B cell (primary cell): ENCODE data around the gene IGSF22. TPM values are rescaled to one million over a fixed set of nuclear protein-coding genes. Genes with fewer than 3 reads are reported as not detected.
"Not testable (repeated sequence)": the region's sequence is repeated elsewhere in the genome, so short reads cannot be mapped to it uniquely, and the experiment has no call there.

Source experiments
- ATAC-seq: fragments of 200-7000 bp; cut with Tn5 transposase; one replicate; pipeline ENCODE4 v1.10.0; 2021; ENCODE audit warnings: low read depth, mild to moderate bottlenecking, moderate number of reproducible peaks, moderate library complexity
- CTCF ChIA-PET: fragments of 350-600 bp; sonication (Branson Sonifier 250); formaldehyde crosslinking; loops from one replicate; lab custom pipeline; 2021; ENCODE audit warnings: antibody characterized with exemption, inconsistent platforms; lab: Charles Lee
- POLR2A ChIA-PET: fragments of 350-600 bp; sonication (Branson Sonifier 250); formaldehyde crosslinking; loops from one replicate; lab custom pipeline; 2021; ENCODE audit warnings: antibody characterized with exemption; lab: Charles Lee
- DNase-seq: peaks from one replicate; pipeline ENCODE4 v3.0.0; 2013
- H2AFZ ChIP-seq: 2 replicates; pipeline ENCODE4 v1.6.1; 2012; ENCODE audit warnings: mild to moderate bottlenecking, low read depth, low read length; ENCODE audit not compliant: insufficient read depth, poor library complexity, severe bottlenecking
- H3K27ac ChIP-seq, 2 donors: 1 replicate in 1 of 2; 2 replicates in 1 of 2; pipeline ENCODE4 v1.5.1; 2012 to 2013; ENCODE audit warnings: low read length in 2 of 2, mild to moderate bottlenecking in 2 of 2, moderate library complexity in 1 of 2
- H3K27me3 ChIP-seq, 4 experiments: fragments of 200-600 bp in 1 of 4; sonication (generic) in 1 of 4; replicated peaks in 1 of 4; 1 replicate in 2 of 4; 2 replicates in 2 of 4; pipeline versions ENCODE4 v1.6.1 to v1.7.0; 2013 to 2016; ENCODE audit warnings: low read length in 3 of 4, mild to moderate bottlenecking in 2 of 4, mixed read lengths in 1 of 4, moderate library complexity in 1 of 4; ENCODE audit not compliant: insufficient read depth in 4 of 4, control insufficient read depth in 3 of 4; ENCODE audit errors: control extremely low read depth in 1 of 4
- H3K36me3 ChIP-seq, 2 experiments: replicated peaks in 1 of 2; 1 replicate in 1 of 2; 2 replicates in 1 of 2; pipeline versions ENCODE4 v1.6.1 to v1.7.1; 2013; ENCODE audit warnings: low read length in 1 of 2; ENCODE audit not compliant: insufficient read depth in 2 of 2, control insufficient read depth in 1 of 2; ENCODE audit errors: control extremely low read depth in 1 of 2, extremely low read depth in 1 of 2
- H3K4me1 ChIP-seq, 2 donors: fragments of 200-600 bp in 1 of 2; sonication (generic) in 1 of 2; 1 replicate in 1 of 2; 2 replicates in 1 of 2; pipeline versions ENCODE4 v1.5.1 to v1.6.1; 2013 to 2017; ENCODE audit warnings: low read length in 2 of 2; ENCODE audit not compliant: control insufficient read depth in 2 of 2, insufficient read depth in 2 of 2
- H3K4me2 ChIP-seq: replicated peaks from 2 replicates; pipeline ENCODE3; 2012; ENCODE audit warnings: mild to moderate bottlenecking, low read depth, low read length; ENCODE audit not compliant: poor library complexity, severe bottlenecking
- H3K4me3 ChIP-seq, 5 experiments: fragments of 200-600 bp in 1 of 5; sonication (generic) in 1 of 5; 1 replicate in 3 of 5; 2 replicates in 2 of 5; pipeline versions ENCODE4 v1.5.1 to v1.7.0; 2011 to 2016; ENCODE audit warnings: low read length in 4 of 5, mild to moderate bottlenecking in 4 of 5, low read depth in 2 of 5, control low read depth in 1 of 5, moderate library complexity in 1 of 5; ENCODE audit not compliant: insufficient read depth in 1 of 5; ENCODE audit errors: control extremely low read depth in 1 of 5, extremely low read depth in 1 of 5
- H3K79me2 ChIP-seq: fragments of 200-600 bp; sonication (generic); one replicate; pipeline ENCODE4 v1.6.0; 2016; ENCODE audit warnings: low read length; ENCODE audit not compliant: control insufficient read depth, insufficient read depth
- H3K9ac ChIP-seq: fragments of 200-600 bp; sonication (generic); 2 replicates; pipeline ENCODE4 v1.6.1; 2017; ENCODE audit warnings: mild to moderate bottlenecking, low read length, moderate library complexity
- H3K9me3 ChIP-seq, 3 donors: one replicate each; pipeline versions ENCODE4 v1.6.1 to v1.7.1; 2013; ENCODE audit warnings: low read length in 2 of 3; ENCODE audit not compliant: control insufficient read depth in 2 of 3, insufficient read depth in 1 of 3; ENCODE audit errors: control extremely low read depth in 1 of 3
- H4K20me1 ChIP-seq: 2 replicates; pipeline ENCODE4 v1.6.0; 2012; ENCODE audit warnings: mild to moderate bottlenecking, low read length; ENCODE audit not compliant: insufficient read depth, control insufficient read depth, poor library complexity, severe bottlenecking
- H3K27ac Mint-ChIP-seq: one replicate; pipeline ENCODE4 v1.8.0; 2021; ENCODE audit warnings: mixed read lengths
- H3K27me3 Mint-ChIP-seq: one replicate; pipeline ENCODE4 v1.8.0; 2021; ENCODE audit warnings: mixed read lengths
- H3K4me1 Mint-ChIP-seq: one replicate; pipeline ENCODE4 v1.8.0; 2021; ENCODE audit warnings: mixed read lengths
- H3K4me3 Mint-ChIP-seq: one replicate; pipeline ENCODE4 v1.8.0; 2021; ENCODE audit warnings: mixed read lengths
- H3K9me3 Mint-ChIP-seq: one replicate; pipeline ENCODE4 v1.8.0; 2022; ENCODE audit warnings: mixed read lengths; ENCODE audit not compliant: insufficient read depth
- CTCF ChIP-seq: fragments of 200-600 bp; IDR thresholded peaks from one replicate; pipeline ENCODE4 v1.8.0; 2022; ENCODE audit warnings: antibody characterized with exemption, mild to moderate bottlenecking
- EZH2 ChIP-seq: IDR thresholded peaks from 2 replicates; pipeline ENCODE4 v1.6.1; 2012; ENCODE audit warnings: borderline replicate concordance, low read depth, mild to moderate bottlenecking, moderate library complexity, low read length; ENCODE audit not compliant: insufficient read depth, poor library complexity, severe bottlenecking
- whole genome bisulfite sequencing: methylation state at CpG from one replicate; pipeline ENCODE4 v1.1.5; 2013; ENCODE audit warnings: missing lambda C conversion rate; ENCODE audit not compliant: insufficient coverage; 5-methylcytosine and 5-hydroxymethylcytosine counted together
- intact Hi-C: fragments of 100-400 bp; cut with micrococcal nuclease; formaldehyde crosslinking; loops from one replicate; pipeline ENCODE4 v1.10.0; 2022
- polyA plus RNA-seq: library from polyadenylated mRNA; depleted of rRNA; stranded (reverse); fragments of >200 nt; gene quantifications from 2 replicates; pipeline ENCODE4 v1.2.3, GENCODE V29; 2012
- total RNA-seq, 2 donors: library from RNA; stranded (reverse); fragments of 120-200 nt in 1 of 2; gene quantifications; 1 replicate in 1 of 2; 2 replicates in 1 of 2; pipeline versions ENCODE4 v1.2.3 to v1.2.4, GENCODE V29; 2013 to 2022

IGSF22 gene
- total and polyA plus RNA-seq, 2 donors (not counting 1 experiment from before 2014, with no cell fraction given) = 0.91 to 2.6 TPM

GRCh38 chr11:18677560-18677959, 48.4 kb downstream of the IGSF22 start:
- Mint-ChIP-seq H3K9me3 (no peaks in the 10 kb centered on the region), H3K27ac (no peak overlapping the region), H3K27me3 (peaks cover 8% of the 10 kb centered on the region), H3K4me3 (no peak overlapping the region), H3K4me1 (no peaks in the 10 kb centered on the region)
- ATAC-seq (no peak), DNase-seq (no peak)
- H3K9me3 ChIP-seq = no peaks in the 10 kb centered on the region
- 83% methylated on average over 1 of the region's 3 CpGs for WGBS
- no peaks in the 10 kb centered on the region for H3K4me1 ChIP-seq
- no peaks in the 10 kb centered on the region for H3K36me3 ChIP-seq
- intact Hi-C loops = no loop called here
- TF ChIP-seq EZH2 (no peak), CTCF (no peak)
- no peaks in the 10 kb centered on the region for H4K20me1 ChIP-seq
- no peak overlapping the region for H2AFZ ChIP-seq
- peaks cover 0 to 5% (median 0%) of the 10 kb centered on the region in 4 experiments for H3K27me3 ChIP-seq
- CTCF ChIA-PET = no interaction called here
- POLR2A ChIA-PET = no interaction called here
- H3K79me2 ChIP-seq = no peaks in the 10 kb centered on the region
- no peak overlapping the region for H3K4me3 ChIP-seq
- H3K4me2 ChIP-seq = no peak overlapping the region
- H3K9ac ChIP-seq = no peak overlapping the region
- H3K27ac ChIP-seq = no peak overlapping the region

GRCh38 chr11:18676803-18677202, 49.2 kb downstream of the IGSF22 start:
- Mint-ChIP-seq H3K4me3 (no peak overlapping the region), H3K27ac (no peak overlapping the region), H3K27me3 (peaks cover 8% of the 10 kb centered on the region), H3K4me1 (peaks cover 2% of the 10 kb centered on the region), H3K9me3 (no peaks in the 10 kb centered on the region)
- no peak for TF ChIP-seq EZH2
- TF ChIP-seq CTCF = no peak
- H3K36me3 ChIP-seq = no peaks in the 10 kb centered on the region
- POLR2A ChIA-PET = no interaction called here
- 88% methylated on average over 2 of the region's 4 CpGs for WGBS
- no peak overlapping the region for H2AFZ ChIP-seq
- H3K4me1 ChIP-seq = no peaks in the 10 kb centered on the region
- no peak overlapping the region for H3K9ac ChIP-seq
- CTCF ChIA-PET = no interaction called here
- H3K27me3 ChIP-seq = peaks cover 0 to 5% (median 0%) of the 10 kb centered on the region in 4 experiments
- ATAC-seq = no peak
- no peak overlapping the region for H3K4me3 ChIP-seq
- no peak overlapping the region for H3K4me2 ChIP-seq
- H3K27ac ChIP-seq = no peak overlapping the region
- intact Hi-C loops = no loop called here
- DNase-seq = no peak
- no peaks in the 10 kb centered on the region for H3K9me3 ChIP-seq
- no peaks in the 10 kb centered on the region for H3K79me2 ChIP-seq
- H4K20me1 ChIP-seq = no peaks in the 10 kb centered on the region

- intact Hi-C loops, H3K27me3 ChIP-seq, H3K9me3 ChIP-seq, H3K27ac ChIP-seq, H4K20me1 ChIP-seq, ATAC-seq, H3K36me3 ChIP-seq, H3K79me2 ChIP-seq, CTCF ChIA-PET, H3K4me3 ChIP-seq, DNase-seq, H3K9ac ChIP-seq, H3K4me2 ChIP-seq, H3K4me1 ChIP-seq, H3K4me1 Mint-ChIP-seq, H3K27ac Mint-ChIP-seq, H3K9me3 Mint-ChIP-seq, H3K4me3 Mint-ChIP-seq, POLR2A ChIA-PET: not testable (repeated sequence)
- H3K27me3 Mint-ChIP-seq = peaks cover 18% of the 10 kb centered on the region
- 80% methylated on average over 1 of the region's 7 CpGs for WGBS
- peak overlapping the region; percentile 22 for H2AFZ ChIP-seq
These were observed 53.8 kb downstream of the IGSF22 start for GRCh38 chr11:18672209-18672608.
